Keratinocyte (primary cell): ENCODE results near the gene SPATC1L. TPM values are rescaled to one million over a fixed set of nuclear protein-coding genes. Genes with fewer than 3 reads are reported as not detected.

Experiments
- DNase-seq: peaks from one replicate; pipeline ENCODE4 v3.0.0-alpha.2; 2011; ENCODE audit warnings: low read depth, missing footprints, low spot score
- FAIRE-seq: peaks from 2 replicates; lab custom pipeline; 2011; peaks lifted over from hg19 to GRCh38; lab: Jason Lieb, UNC
- H2AFZ ChIP-seq: 2 replicates; pipeline ENCODE4 v1.6.0; 2012; ENCODE audit warnings: low read length, control low read depth, inconsistent platforms; ENCODE audit not compliant: control insufficient read depth
- H3K27ac ChIP-seq: 2 replicates; pipeline ENCODE4 v1.5.1; 2011; ENCODE audit warnings: low read length; ENCODE audit not compliant: control insufficient read depth, insufficient read depth
- H3K27me3 ChIP-seq: 3 replicates; pipeline ENCODE4 v1.6.0; 2011; ENCODE audit warnings: low read length; ENCODE audit not compliant: control insufficient read depth, insufficient read depth; ENCODE audit errors: extremely low read depth
- H3K36me3 ChIP-seq, 2 experiments: 2 replicates in 1 of 2; 3 replicates in 1 of 2; pipeline ENCODE4 v1.5.1; 2011; ENCODE audit warnings: low read length in 2 of 2, mild to moderate bottlenecking in 1 of 2; ENCODE audit not compliant: control insufficient read depth in 2 of 2, insufficient read depth in 2 of 2; ENCODE audit errors: extremely low read depth in 1 of 2
- H3K4me1 ChIP-seq: 3 replicates; pipeline ENCODE4 v1.5.1; 2011; ENCODE audit warnings: low read length; ENCODE audit not compliant: control insufficient read depth, insufficient read depth; ENCODE audit errors: extremely low read depth
- H3K4me2 ChIP-seq: 3 replicates; pipeline ENCODE4 v1.6.0; 2011; ENCODE audit warnings: low read depth, low read length; ENCODE audit not compliant: control insufficient read depth, insufficient read depth; ENCODE audit errors: extremely low read depth
- H3K4me3 ChIP-seq, 3 experiments: fragments of 200-600 bp in 1 of 3; sonication (generic) in 1 of 3; 2 replicates in 2 of 3; 3 replicates in 1 of 3; pipeline ENCODE4 v1.5.1; 2011 to 2016; ENCODE audit warnings: low read length in 3 of 3, mild to moderate bottlenecking in 3 of 3, control low read depth in 2 of 3, inconsistent platforms in 1 of 3, low read depth in 1 of 3, mixed read lengths in 1 of 3, mixed run types in 1 of 3, moderate library complexity in 1 of 3; ENCODE audit not compliant: control insufficient read depth in 2 of 3, insufficient read depth in 2 of 3; ENCODE audit errors: extremely low read depth in 1 of 3
- H3K79me2 ChIP-seq: 2 replicates; pipeline ENCODE4 v1.6.0; 2012; ENCODE audit warnings: low read length; ENCODE audit not compliant: control insufficient read depth, insufficient read depth
- H3K9ac ChIP-seq: 3 replicates; pipeline ENCODE4 v1.6.0; 2011; ENCODE audit warnings: low read length; ENCODE audit not compliant: control insufficient read depth, insufficient read depth; ENCODE audit errors: extremely low read depth
- H3K9me1 ChIP-seq: 3 replicates; pipeline ENCODE4 v1.6.0; 2011; ENCODE audit warnings: low read length; ENCODE audit not compliant: control insufficient read depth, insufficient read depth; ENCODE audit errors: extremely low read depth
- H3K9me3 ChIP-seq: 2 replicates; pipeline ENCODE4 v1.5.1; 2012; ENCODE audit warnings: low read depth, low read length; ENCODE audit not compliant: control insufficient read depth
- H4K20me1 ChIP-seq: 3 replicates; pipeline ENCODE4 v1.6.0; 2011; ENCODE audit warnings: low read length; ENCODE audit not compliant: control insufficient read depth, insufficient read depth; ENCODE audit errors: extremely low read depth
- EZH2 ChIP-seq: IDR thresholded peaks from one replicate; pipeline ENCODE4 v1.6.1; 2012; ENCODE audit warnings: inconsistent platforms, mild to moderate bottlenecking, low read length, moderate library complexity
- dilution Hi-C: fragments of 300-500 bp; cut with MboI; formaldehyde crosslinking; loops from one replicate; pipeline ENCODE4 v1.7.0; 2020; ENCODE audit warnings: low sequenced_read_pairs; ENCODE audit not compliant: extremely low pct_ligation_motif_present
- polyA plus RNA-seq, 5 experiments: library from polyadenylated mRNA; depleted of rRNA in 3 of 5; stranded (reverse) in 3 of 5; stranded (forward) in 1 of 5; unstranded in 1 of 5; fragments of >200 nt; gene quantifications; 1 replicate in 1 of 5; 2 replicates in 3 of 5; 3 replicates in 1 of 5; pipeline versions ENCODE4 v1.2.1 to v1.2.3, GENCODE V29; 2011 to 2012; ENCODE audit warnings: missing spikeins in 2 of 5, low read depth in 1 of 5, low replicate concordance in 1 of 5
- TF ChIP-seq, protein P1 (sequence below), 3 experiments: IDR thresholded peaks in 1 of 3; conservative IDR thresholded peaks in 1 of 3; optimal IDR thresholded peaks in 1 of 3; 2 replicates in 2 of 3; 3 replicates in 1 of 3; pipeline versions ENCODE3 to v1.5.1; 2011; ENCODE audit warnings: low read length in 3 of 3, mild to moderate bottlenecking in 3 of 3, moderate library complexity in 2 of 3, control low read depth in 1 of 3, inconsistent platforms in 1 of 3; ENCODE audit not compliant: insufficient read depth in 2 of 3; ENCODE audit errors: extremely low read depth in 1 of 3

Gene SPATC1L
- polyA plus RNA-seq, 1 donor (not counting 4 experiments of a cell fraction or from before 2014, with no cell fraction given): 1.3 TPM

DNA sequence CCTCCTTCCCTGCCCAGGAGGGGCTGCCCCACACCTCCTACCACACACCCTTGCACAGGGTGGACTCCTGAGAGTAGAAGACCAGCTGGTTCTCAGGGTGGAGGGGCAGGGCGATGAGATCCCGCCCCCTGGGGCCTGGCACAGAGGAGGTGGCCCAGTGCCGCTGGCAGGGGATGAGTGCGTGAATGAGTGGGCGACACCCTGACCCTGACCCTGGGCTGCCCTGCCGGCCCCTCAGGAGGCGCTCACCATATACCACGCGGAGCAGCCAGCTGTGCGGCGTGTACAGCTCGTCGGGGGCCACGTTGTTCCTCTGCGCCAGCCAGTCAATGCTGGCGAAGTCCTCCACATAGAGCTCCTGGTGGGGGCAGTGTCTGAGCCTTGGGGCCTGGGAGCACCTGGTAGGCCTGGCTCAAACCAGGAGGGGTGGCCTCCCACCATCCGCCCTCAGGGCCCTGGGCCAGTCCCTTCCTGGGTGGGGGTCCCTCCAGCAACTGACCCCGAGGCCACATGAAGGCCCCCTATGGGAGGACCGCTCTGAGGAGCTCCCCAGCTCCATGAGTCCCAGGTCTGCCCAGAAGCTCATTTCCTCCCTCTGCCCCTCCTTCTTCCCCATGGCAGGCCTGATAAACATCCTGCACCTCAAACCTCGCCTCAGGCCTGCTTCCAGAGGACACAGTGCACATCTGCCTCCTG, 31.3 kb upstream of the SPATC1L start:
- Histone ChIP-seq H4K20me1 (peaks cover 24% of the 10 kb centered on the region), H3K27me3 (no peaks in the 10 kb centered on the region), H3K79me2 (peaks cover 54% of the 10 kb centered on the region), H3K36me3 (peaks cover 59 to 61% of the 10 kb centered on the region in 2 experiments), H3K9me1 (no peaks in the 10 kb centered on the region), H3K9ac (no peak overlapping the region), H3K4me2 (no peak overlapping the region), H3K4me3 (no peak overlapping the region), H3K9me3 (no peaks in the 10 kb centered on the region), H3K27ac (no peak overlapping the region), H2AFZ (no peak overlapping the region), H3K4me1 (no peaks in the 10 kb centered on the region)
- TF ChIP-seq, protein P1, sequence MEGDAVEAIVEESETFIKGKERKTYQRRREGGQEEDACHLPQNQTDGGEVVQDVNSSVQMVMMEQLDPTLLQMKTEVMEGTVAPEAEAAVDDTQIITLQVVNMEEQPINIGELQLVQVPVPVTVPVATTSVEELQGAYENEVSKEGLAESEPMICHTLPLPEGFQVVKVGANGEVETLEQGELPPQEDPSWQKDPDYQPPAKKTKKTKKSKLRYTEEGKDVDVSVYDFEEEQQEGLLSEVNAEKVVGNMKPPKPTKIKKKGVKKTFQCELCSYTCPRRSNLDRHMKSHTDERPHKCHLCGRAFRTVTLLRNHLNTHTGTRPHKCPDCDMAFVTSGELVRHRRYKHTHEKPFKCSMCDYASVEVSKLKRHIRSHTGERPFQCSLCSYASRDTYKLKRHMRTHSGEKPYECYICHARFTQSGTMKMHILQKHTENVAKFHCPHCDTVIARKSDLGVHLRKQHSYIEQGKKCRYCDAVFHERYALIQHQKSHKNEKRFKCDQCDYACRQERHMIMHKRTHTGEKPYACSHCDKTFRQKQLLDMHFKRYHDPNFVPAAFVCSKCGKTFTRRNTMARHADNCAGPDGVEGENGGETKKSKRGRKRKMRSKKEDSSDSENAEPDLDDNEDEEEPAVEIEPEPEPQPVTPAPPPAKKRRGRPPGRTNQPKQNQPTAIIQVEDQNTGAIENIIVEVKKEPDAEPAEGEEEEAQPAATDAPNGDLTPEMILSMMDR (optimal IDR thresholded peaks at IDR 0.05 in 1 of 3, IDR thresholded peaks at IDR 0.05 in 1 of 3, conservative IDR thresholded peaks at IDR 0.05 in 1 of 3; ENCODE audit: extremely low read depth in 1 of 3, insufficient read depth in 2 of 3, low read length in 3 of 3): no peak
- TF ChIP-seq EZH2: no peak
- dilution Hi-C loops: no loop called here
- FAIRE-seq (no peak), DNase-seq (no peak)

DNA sequence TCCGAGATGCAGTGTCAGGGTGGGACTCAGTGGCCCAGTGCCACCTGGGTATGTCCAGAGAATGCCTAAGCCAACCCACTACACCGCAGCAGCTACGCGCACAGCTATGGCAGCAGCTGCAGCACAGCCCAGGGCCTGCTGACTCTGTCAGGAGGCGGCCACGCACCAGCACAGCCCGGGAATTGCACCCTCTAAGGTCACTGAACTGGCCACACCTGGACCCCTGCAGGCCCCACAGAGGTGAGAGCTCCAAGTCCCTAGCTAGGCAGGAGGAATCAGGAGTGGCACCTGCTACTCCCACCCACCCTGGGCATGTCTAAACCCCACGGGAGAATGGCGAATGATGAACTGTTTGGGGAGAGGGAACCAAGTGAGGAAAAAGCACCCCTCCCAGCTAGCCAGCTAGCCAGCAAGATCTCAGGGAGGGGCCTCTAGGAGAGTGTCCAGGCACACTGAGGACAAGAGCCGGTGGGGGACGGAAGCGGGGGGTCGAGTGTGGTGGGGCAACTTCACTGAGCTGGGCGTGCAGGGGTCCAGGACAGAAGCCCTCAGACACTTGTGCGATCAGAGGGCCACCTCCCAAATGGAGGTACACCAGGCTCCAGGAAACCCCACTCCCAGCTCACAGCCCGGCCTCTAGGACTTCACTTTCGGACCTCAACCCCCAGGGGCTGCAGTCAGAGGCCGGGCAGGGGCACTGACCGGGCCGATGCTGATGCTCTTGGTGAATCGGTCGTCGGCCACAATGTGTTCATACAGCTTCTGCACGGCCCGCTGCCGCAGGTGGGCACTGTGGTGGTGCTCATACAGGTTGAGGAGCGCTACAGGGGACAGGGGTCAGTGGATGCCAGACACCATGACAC, 30.4 kb upstream of the SPATC1L start:
- Histone ChIP-seq H3K27me3 (no peaks in the 10 kb centered on the region), H3K27ac (no peak overlapping the region), H3K9me3 (no peaks in the 10 kb centered on the region), H3K4me1 (no peaks in the 10 kb centered on the region), H3K4me3 (no peak overlapping the region), H2AFZ (no peak overlapping the region), H3K9me1 (no peaks in the 10 kb centered on the region), H4K20me1 (peaks cover 22% of the 10 kb centered on the region), H3K36me3 (peaks cover 55 to 57% of the 10 kb centered on the region in 2 experiments), H3K79me2 (peaks cover 45% of the 10 kb centered on the region), H3K9ac (no peak overlapping the region), H3K4me2 (no peak overlapping the region)
- TF ChIP-seq, protein P1 (optimal IDR thresholded peaks at IDR 0.05 in 1 of 3, IDR thresholded peaks at IDR 0.05 in 1 of 3, conservative IDR thresholded peaks at IDR 0.05 in 1 of 3; ENCODE audit: extremely low read depth in 1 of 3, insufficient read depth in 2 of 3, low read length in 3 of 3): no peak
- no peak for TF ChIP-seq EZH2
- dilution Hi-C loops: no loop called here
- DNase-seq (no peak), FAIRE-seq (no peak)
